ENCODE results near the gene TSPAN3. TPM values are rescaled to one million over a fixed set of nuclear protein-coding genes. Genes with fewer than 3 reads are reported as not detected.

TSPAN3 gene
- polyA plus RNA-seq, 1 donor (not counting 4 experiments of a cell fraction or from before 2014, with no cell fraction given): 181 TPM

DNA sequence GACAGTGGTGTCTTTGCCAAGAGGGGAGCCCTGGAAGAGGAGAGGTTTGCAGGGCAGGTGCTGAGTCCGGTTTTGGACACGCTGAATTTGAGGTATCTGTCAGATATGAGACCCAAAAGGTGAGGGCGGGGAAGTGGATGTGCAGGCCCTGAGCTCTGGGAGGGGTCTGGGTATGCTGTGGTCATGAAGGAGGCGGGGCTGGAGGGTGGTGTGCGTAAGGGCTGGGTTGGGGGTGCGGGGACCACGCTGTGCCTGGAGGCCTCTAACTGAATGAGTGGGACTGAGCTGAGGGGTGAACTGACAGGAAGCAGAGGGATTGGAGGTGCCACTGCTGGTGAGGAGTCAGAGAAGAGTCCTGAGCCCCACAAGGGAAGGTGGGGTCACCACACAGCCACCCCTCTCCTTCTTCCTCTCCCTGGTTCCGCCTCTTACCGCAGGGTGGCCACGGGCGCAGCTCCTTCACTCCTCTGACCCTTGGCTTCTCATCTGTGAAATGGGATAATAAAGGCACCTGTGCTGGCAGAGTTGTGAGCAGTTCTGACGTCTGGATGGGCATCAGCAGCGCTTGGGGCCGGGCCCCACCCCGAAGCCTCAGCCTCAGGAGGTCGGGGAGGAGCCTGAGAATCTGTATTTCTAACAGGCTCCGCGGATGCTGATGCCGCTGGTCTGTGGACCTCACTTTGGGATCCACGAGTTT lies 47.2 kb downstream of the TSPAN3 start:
- Histone ChIP-seq H3K9ac (ENCODE audit: control insufficient read depth, extremely low read depth, insufficient read depth, low read length) (no peak overlapping the region), H3K4me2 (ENCODE audit: control insufficient read depth, extremely low read depth, insufficient read depth, low read depth, low read length) (no peak overlapping the region), H3K27me3 (ENCODE audit: control insufficient read depth, extremely low read depth, insufficient read depth, low read length) (no peaks in the 10 kb centered on the region), H2AFZ (ENCODE audit: control insufficient read depth, low read length) (no peak overlapping the region), H3K4me1 (ENCODE audit: control insufficient read depth, extremely low read depth, insufficient read depth, low read length) (peaks cover 11% of the 10 kb centered on the region), H3K79me2 (ENCODE audit: control insufficient read depth, insufficient read depth, low read length) (no peaks in the 10 kb centered on the region), H3K27ac (ENCODE audit: control insufficient read depth, insufficient read depth, low read length) (no peak overlapping the region), H3K9me1 (ENCODE audit: control insufficient read depth, extremely low read depth, insufficient read depth, low read length) (no peaks in the 10 kb centered on the region), H4K20me1 (ENCODE audit: control insufficient read depth, extremely low read depth, insufficient read depth, low read length) (no peaks in the 10 kb centered on the region), H3K4me3 (ENCODE audit: control insufficient read depth in 2 of 3, extremely low read depth in 1 of 3, insufficient read depth in 2 of 3, low read depth in 1 of 3, low read length in 3 of 3) (no peak overlapping the region), H3K9me3 (ENCODE audit: control insufficient read depth, low read depth, low read length) (no peaks in the 10 kb centered on the region), H3K36me3 (ENCODE audit: control insufficient read depth in 2 of 2, extremely low read depth in 1 of 2, insufficient read depth in 2 of 2, low read length in 2 of 2) (peaks cover 5 to 11% of the 10 kb centered on the region in 2 experiments)
- no peak for TF ChIP-seq EZH2 (IDR thresholded peaks at IDR 0.05; ENCODE audit: low read length)
- TF ChIP-seq, protein P1, sequence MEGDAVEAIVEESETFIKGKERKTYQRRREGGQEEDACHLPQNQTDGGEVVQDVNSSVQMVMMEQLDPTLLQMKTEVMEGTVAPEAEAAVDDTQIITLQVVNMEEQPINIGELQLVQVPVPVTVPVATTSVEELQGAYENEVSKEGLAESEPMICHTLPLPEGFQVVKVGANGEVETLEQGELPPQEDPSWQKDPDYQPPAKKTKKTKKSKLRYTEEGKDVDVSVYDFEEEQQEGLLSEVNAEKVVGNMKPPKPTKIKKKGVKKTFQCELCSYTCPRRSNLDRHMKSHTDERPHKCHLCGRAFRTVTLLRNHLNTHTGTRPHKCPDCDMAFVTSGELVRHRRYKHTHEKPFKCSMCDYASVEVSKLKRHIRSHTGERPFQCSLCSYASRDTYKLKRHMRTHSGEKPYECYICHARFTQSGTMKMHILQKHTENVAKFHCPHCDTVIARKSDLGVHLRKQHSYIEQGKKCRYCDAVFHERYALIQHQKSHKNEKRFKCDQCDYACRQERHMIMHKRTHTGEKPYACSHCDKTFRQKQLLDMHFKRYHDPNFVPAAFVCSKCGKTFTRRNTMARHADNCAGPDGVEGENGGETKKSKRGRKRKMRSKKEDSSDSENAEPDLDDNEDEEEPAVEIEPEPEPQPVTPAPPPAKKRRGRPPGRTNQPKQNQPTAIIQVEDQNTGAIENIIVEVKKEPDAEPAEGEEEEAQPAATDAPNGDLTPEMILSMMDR (optimal IDR thresholded peaks at IDR 0.05 in 1 of 3, IDR thresholded peaks at IDR 0.05 in 1 of 3, conservative IDR thresholded peaks at IDR 0.05 in 1 of 3; ENCODE audit: extremely low read depth in 1 of 3, insufficient read depth in 2 of 3, low read length in 3 of 3): no peak
- DNase-seq (ENCODE audit: low read depth, low spot score) (no peak), FAIRE-seq (no peak)
- dilution Hi-C loops (cut with MboI; ENCODE audit: extremely low pct_ligation_motif_present, low sequenced_read_pairs): no loop called here

DNA sequence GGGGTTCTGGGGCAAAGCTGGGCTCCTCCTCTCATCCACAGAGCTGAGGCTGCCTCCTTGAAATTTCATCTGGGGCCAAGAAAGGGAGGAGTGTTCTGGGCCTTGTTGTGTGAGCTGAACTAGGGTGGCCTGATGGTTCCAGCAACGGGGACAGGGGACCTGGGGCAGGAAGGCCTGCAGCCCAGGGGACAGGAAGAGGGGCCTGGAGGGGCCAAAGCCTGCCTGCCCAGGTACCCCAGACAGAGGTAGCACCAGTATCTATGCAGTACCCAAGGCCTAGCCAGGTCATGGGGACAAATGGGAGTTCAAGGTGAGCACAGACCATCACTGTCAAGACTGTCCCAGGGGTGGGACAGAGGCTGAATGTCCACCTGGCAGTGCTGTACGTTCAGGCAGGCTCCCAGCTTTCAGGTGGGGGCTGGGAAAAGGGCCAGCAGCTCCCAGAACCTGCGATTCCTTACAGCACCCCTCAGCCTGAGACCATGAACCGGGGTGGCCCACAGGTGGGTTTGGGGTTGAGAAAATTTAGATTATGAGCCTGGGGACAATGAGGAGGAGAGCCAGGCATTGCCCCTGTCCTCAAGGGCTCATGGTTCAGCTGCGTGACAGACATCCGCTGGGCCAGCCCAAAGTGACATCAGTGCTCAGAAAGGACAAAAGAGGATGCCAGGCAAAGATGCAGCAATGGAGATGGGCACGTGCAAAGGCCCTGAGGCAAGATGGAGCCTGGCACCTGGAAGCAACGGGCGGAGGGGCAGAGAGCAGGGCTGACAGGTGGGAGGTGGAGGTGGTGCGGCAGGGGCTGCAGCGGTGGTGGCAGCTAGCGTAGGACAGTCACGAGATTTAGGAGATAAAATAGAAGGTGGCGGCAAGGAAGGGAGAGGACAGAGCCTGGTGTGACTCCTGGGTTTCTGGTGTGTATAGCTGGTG lies 48.0 kb downstream of the TSPAN3 start:
- H3K27me3 ChIP-seq (ENCODE audit: control insufficient read depth, extremely low read depth, insufficient read depth, low read length): no peaks in the 10 kb centered on the region
- peaks cover 5 to 13% of the 10 kb centered on the region in 2 experiments for H3K36me3 ChIP-seq (ENCODE audit: control insufficient read depth in 2 of 2, extremely low read depth in 1 of 2, insufficient read depth in 2 of 2, low read length in 2 of 2)
- H4K20me1 ChIP-seq (ENCODE audit: control insufficient read depth, extremely low read depth, insufficient read depth, low read length): no peaks in the 10 kb centered on the region
- no peaks in the 10 kb centered on the region for H3K79me2 ChIP-seq (ENCODE audit: control insufficient read depth, insufficient read depth, low read length)
- no peak for TF ChIP-seq EZH2 (IDR thresholded peaks at IDR 0.05; ENCODE audit: low read length)
- TF ChIP-seq, protein P1 (optimal IDR thresholded peaks at IDR 0.05 in 1 of 3, IDR thresholded peaks at IDR 0.05 in 1 of 3, conservative IDR thresholded peaks at IDR 0.05 in 1 of 3; ENCODE audit: extremely low read depth in 1 of 3, insufficient read depth in 2 of 3, low read length in 3 of 3): no peak
- no peak overlapping the region for H3K27ac ChIP-seq (ENCODE audit: control insufficient read depth, insufficient read depth, low read length)
- H3K9me1 ChIP-seq (ENCODE audit: control insufficient read depth, extremely low read depth, insufficient read depth, low read length): no peaks in the 10 kb centered on the region
- no peak overlapping the region for H3K9ac ChIP-seq (ENCODE audit: control insufficient read depth, extremely low read depth, insufficient read depth, low read length)
- H3K4me2 ChIP-seq (ENCODE audit: control insufficient read depth, extremely low read depth, insufficient read depth, low read depth, low read length): no peak overlapping the region
- dilution Hi-C loops (cut with MboI; ENCODE audit: extremely low pct_ligation_motif_present, low sequenced_read_pairs): no loop called here
- H3K4me1 ChIP-seq (ENCODE audit: control insufficient read depth, extremely low read depth, insufficient read depth, low read length): peaks cover 11% of the 10 kb centered on the region
- no peak for FAIRE-seq
- H2AFZ ChIP-seq (ENCODE audit: control insufficient read depth, low read length): no peak overlapping the region
- no peaks in the 10 kb centered on the region for H3K9me3 ChIP-seq (ENCODE audit: control insufficient read depth, low read depth, low read length)
- no peak for DNase-seq (ENCODE audit: low read depth, low spot score)
- no peak overlapping the region for H3K4me3 ChIP-seq (ENCODE audit: control insufficient read depth in 2 of 3, extremely low read depth in 1 of 3, insufficient read depth in 2 of 3, low read depth in 1 of 3, low read length in 3 of 3)

Data from keratinocyte (primary cell).